ENCODE data around the gene EEA1. TPM values are rescaled to one million over a fixed set of nuclear protein-coding genes. Genes with fewer than 3 reads are reported as not detected.
A peak's percentile ranks its signal among the peaks of the same experiment; 100 is the strongest.

Gene EEA1
- total RNA-seq, 1 donor from 2014 or later = 41.8 TPM

- Mint-ChIP-seq H3K27me3 (ENCODE audit: low read depth) (no peaks in the 10 kb centered on the region), H3K4me1 (ENCODE audit: low read depth) (peaks cover 22% of the 10 kb centered on the region), H3K27ac (ENCODE audit: unreplicated experiment) (no peak overlapping the region), H3K36me3 (ENCODE audit: low read depth) (peaks cover 2% of the 10 kb centered on the region), H3K4me3 (ENCODE audit: unreplicated experiment) (no peak overlapping the region), H3K9me3 (ENCODE audit: low read depth) (no peaks in the 10 kb centered on the region)
- DNase-seq (ENCODE audit: low spot score) = no peak
- TF ChIP-seq, protein P1, sequence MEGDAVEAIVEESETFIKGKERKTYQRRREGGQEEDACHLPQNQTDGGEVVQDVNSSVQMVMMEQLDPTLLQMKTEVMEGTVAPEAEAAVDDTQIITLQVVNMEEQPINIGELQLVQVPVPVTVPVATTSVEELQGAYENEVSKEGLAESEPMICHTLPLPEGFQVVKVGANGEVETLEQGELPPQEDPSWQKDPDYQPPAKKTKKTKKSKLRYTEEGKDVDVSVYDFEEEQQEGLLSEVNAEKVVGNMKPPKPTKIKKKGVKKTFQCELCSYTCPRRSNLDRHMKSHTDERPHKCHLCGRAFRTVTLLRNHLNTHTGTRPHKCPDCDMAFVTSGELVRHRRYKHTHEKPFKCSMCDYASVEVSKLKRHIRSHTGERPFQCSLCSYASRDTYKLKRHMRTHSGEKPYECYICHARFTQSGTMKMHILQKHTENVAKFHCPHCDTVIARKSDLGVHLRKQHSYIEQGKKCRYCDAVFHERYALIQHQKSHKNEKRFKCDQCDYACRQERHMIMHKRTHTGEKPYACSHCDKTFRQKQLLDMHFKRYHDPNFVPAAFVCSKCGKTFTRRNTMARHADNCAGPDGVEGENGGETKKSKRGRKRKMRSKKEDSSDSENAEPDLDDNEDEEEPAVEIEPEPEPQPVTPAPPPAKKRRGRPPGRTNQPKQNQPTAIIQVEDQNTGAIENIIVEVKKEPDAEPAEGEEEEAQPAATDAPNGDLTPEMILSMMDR (IDR thresholded peaks at IDR 0.05) = no peak
These were observed 13.7 kb downstream of the EEA1 start for GRCh38 chr12:92915365-92915764.

DNA sequence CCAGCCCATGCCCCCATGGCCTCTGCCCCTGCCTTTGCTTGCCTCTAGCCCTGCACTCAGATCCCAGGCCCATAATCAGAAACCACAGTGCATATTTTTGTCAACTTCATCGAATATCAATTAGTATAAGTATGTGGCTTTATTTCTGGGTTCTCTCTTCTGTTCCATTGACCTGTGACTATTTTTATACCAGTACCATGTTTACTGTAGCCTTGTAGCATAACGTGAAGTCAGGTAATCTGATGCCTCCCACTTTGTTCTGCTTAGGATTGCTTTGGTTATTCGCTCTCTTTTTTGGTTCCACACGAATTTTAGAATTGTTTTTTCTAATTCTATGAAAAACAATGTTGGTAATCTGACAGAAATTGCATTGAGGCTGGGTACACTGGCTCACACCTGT is 14.9 kb downstream of the EEA1 start:
- Mint-ChIP-seq H3K9me3 (ENCODE audit: low read depth) (no peaks in the 10 kb centered on the region), H3K4me1 (ENCODE audit: low read depth) (peaks cover 22% of the 10 kb centered on the region), H3K27ac (ENCODE audit: unreplicated experiment) (no peak overlapping the region), H3K27me3 (ENCODE audit: low read depth) (no peaks in the 10 kb centered on the region), H3K4me3 (ENCODE audit: unreplicated experiment) (no peak overlapping the region), H3K36me3 (ENCODE audit: low read depth) (peaks cover 2% of the 10 kb centered on the region)
- TF ChIP-seq, protein P1 (IDR thresholded peaks at IDR 0.05) = no peak
- no peak for DNase-seq (ENCODE audit: low spot score)

DNA sequence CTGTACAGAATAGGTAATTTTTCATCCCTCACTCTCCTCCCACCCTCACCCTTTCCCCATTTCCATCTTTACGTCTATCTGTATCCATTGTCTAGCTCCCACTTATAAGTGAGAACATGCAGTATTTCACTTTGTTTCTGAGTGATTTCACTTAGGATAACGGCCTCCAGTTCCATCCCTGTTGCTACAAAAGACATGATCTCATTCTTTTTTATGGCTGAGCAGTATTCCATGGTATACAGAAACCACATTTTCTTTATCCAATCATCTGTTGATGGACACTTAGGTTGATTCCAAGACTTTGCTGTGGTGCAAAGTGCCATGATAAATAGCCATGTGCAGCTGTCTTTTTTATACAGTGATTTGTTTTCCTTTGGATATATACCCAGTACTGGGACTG is 16.4 kb downstream of the EEA1 start:
- Mint-ChIP-seq H3K27ac (ENCODE audit: unreplicated experiment) (no peak overlapping the region), H3K9me3 (ENCODE audit: low read depth) (peaks cover 2% of the 10 kb centered on the region), H3K36me3 (ENCODE audit: low read depth) (peaks cover 2% of the 10 kb centered on the region), H3K27me3 (ENCODE audit: low read depth) (no peaks in the 10 kb centered on the region), H3K4me3 (ENCODE audit: unreplicated experiment) (no peak overlapping the region), H3K4me1 (ENCODE audit: low read depth) (peaks cover 22% of the 10 kb centered on the region)
- DNase-seq (ENCODE audit: low spot score) = no peak
- TF ChIP-seq, protein P1 (IDR thresholded peaks at IDR 0.05) = no peak

DNA sequence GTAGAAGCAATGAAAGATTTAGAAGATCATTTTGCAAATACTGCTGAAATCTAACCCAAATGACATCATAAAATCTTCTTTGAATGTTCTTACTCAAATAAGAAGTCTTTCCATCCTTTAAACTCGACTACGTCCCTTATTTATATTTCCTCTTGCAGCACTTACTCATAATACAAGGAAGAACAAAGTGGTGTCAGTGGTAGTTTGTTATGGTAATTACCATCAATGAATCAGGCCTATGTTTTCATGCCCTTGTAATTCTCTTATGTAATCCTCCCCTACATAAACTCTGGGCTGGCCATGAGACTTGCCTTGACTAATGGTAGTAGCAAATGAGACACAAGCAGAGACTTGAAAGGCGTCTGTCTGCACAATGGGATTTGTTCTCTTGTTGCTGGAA is 17.0 kb downstream of the EEA1 start:
- TF ChIP-seq, protein P1 (IDR thresholded peaks at IDR 0.05) = no peak
- Mint-ChIP-seq H3K4me3 (ENCODE audit: unreplicated experiment) (no peak overlapping the region), H3K9me3 (ENCODE audit: low read depth) (peaks cover 2% of the 10 kb centered on the region), H3K36me3 (ENCODE audit: low read depth) (peaks cover 2% of the 10 kb centered on the region), H3K4me1 (ENCODE audit: low read depth) (peaks cover 22% of the 10 kb centered on the region), H3K27ac (ENCODE audit: unreplicated experiment) (peak overlapping the region; percentile 45), H3K27me3 (ENCODE audit: low read depth) (no peaks in the 10 kb centered on the region)
- no peak for DNase-seq (ENCODE audit: low spot score)

DNA sequence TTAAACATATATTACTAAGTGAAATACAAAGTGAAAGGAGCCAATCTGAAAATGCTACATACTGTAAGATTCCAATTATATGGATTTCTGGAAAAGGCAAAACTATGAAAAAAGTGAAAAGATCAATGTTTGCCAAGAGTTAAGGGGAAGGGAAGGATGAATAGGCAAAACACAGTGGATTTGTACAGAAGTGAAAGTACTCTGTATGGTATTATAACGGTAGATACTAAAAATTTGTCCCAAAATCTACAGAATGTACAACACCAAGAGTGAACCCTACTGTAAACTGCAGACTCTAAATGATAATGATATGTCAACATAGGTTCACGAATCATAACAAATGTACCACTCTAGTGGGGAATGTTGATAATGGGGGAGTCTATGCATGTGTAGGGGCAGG is 17.8 kb downstream of the EEA1 start:
- DNase-seq (ENCODE audit: low spot score) = no peak
- H3K4me3 Mint-ChIP-seq (ENCODE audit: unreplicated experiment) = no peak overlapping the region
- H3K9me3 Mint-ChIP-seq (ENCODE audit: low read depth) = peaks cover 2% of the 10 kb centered on the region
- H3K4me1 Mint-ChIP-seq (ENCODE audit: low read depth) = peaks cover 22% of the 10 kb centered on the region
- peaks cover 2% of the 10 kb centered on the region for H3K36me3 Mint-ChIP-seq (ENCODE audit: low read depth)
- TF ChIP-seq, protein P1 (IDR thresholded peaks at IDR 0.05) = no peak
- H3K27me3 Mint-ChIP-seq (ENCODE audit: low read depth) = no peaks in the 10 kb centered on the region
- no peak overlapping the region for H3K27ac Mint-ChIP-seq (ENCODE audit: unreplicated experiment)
